T-helper 1 cell treated with Interleukin-12 subunit alpha and Interleukin-12 subunit beta and Interleukin-4 antibody, amounts not matched to agents 30 ng/mL and 1 ng/mL, for 36 hours (primary cell): ENCODE measurements around the gene LYPD8. TPM values are rescaled to one million over a fixed set of nuclear protein-coding genes. Genes with fewer than 3 reads are reported as not detected.

Experiments
- intact Hi-C: fragments of 100-400 bp; cut with micrococcal nuclease; formaldehyde crosslinking; loops from one replicate; pipeline ENCODE4 v1.15.1; 2024
- total RNA-seq: library from RNA; stranded (reverse); gene quantifications from 2 replicates; pipeline ENCODE4 v1.2.3, GENCODE V29; 2022

LYPD8 gene
- total RNA-seq, 1 donor from 2014 or later = not detected

DNA sequence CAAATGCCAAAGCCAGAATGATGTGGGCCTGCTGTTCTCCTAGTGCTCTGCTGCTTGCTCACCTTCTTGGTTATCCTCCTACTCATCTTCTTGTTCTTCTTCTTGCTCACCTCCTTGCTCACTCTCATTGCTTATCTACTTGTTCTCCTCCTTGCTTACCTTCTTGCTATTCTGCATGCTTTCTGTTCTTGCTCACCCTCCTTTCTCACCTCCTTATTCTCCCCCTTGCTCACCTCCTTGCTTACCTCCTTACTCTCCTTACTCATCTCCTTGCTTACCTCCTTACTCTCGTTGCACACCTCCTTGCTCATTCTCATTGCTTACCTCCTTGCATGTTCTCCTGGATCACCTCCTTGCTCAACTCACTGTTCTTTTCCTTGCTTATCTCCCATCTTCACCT lies 52.8 kb downstream of the LYPD8 start, which contains the start of gene OR14I1:
OR14I1 (minus strand) TSS at position 53 of the 400 bp plus-strand sequence.
- intact Hi-C loops = no loop called here

DNA sequence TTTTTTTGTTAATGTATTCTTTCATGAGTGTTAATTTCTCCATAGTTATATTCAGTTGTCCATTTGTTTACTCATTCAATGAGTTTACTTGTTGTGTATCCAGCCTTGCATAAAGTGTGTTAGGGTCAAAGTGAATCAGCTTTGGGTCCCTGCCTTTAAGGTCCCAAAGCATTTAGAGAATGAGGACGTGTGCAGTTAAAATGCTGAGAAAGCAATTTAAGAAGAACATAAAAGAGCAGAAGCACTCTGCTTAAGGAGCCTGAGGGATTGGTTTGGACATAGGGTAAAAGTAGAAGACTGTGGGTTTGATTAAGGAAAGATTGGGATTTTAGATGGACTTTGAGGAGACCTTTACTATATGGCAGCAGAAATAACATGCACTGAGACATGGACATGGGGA lies 56.5 kb downstream of the LYPD8 start:
- intact Hi-C loops = no loop called here

DNA sequence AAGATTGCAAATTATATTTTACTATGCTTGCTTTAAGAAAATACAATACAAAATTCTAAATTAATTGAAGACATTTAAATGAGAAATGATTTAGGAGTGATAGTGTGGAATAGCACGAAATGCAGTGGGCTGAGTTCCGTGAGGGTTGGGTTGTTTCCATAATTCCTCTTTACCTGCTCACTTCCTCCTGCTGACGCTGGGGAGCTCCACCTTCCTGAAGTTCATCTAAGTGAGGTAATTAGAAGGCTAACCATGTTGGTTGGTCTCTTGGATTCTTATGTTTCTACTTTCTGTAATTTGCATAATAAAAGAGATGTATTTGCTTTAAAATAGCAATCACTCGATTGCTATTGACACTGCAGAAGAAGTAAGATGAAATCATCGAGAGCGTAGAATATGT lies 57.7 kb downstream of the LYPD8 start:
- intact Hi-C loops = no loop called here

DNA sequence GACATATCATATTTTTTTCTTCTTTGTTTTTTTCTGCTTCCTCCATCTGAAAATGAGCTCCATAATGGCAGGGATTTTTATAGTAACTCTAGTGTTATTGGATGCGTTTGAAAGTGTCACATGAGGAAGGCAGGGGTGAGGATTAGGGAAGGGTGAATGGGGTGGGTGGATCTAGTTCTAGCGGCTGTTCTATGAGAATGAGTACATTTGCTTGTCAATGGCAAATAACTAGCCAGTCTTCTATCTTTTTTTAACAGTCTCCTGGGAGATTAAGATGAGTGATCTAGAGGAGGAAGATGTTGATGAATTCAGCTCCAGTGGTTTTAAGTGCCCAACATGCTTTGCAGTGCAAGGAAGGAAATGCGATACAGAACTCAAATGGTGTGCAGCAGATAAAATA lies 58.8 kb downstream of the LYPD8 start:
- intact Hi-C loops = no loop called here

DNA sequence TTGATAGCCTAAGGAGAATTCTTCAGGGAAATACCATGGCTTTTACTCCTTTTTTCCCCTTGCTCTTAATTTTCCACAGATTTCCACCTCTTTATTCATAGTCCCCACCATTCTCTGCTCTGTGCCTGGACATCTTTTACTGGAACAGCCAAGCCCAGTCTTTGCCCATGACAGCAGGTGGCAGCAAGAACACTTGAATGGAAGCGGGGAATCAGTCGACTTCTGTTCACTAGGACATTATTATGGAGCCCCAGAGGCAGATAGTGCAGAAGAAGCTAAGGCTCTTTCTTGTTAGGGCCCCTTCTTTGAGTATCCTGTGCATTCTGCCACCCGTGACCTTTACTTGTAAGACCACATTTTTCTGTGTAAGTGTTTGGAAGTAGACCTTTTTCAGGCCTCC lies 59.3 kb downstream of the LYPD8 start:
- intact Hi-C loops = no loop called here

DNA sequence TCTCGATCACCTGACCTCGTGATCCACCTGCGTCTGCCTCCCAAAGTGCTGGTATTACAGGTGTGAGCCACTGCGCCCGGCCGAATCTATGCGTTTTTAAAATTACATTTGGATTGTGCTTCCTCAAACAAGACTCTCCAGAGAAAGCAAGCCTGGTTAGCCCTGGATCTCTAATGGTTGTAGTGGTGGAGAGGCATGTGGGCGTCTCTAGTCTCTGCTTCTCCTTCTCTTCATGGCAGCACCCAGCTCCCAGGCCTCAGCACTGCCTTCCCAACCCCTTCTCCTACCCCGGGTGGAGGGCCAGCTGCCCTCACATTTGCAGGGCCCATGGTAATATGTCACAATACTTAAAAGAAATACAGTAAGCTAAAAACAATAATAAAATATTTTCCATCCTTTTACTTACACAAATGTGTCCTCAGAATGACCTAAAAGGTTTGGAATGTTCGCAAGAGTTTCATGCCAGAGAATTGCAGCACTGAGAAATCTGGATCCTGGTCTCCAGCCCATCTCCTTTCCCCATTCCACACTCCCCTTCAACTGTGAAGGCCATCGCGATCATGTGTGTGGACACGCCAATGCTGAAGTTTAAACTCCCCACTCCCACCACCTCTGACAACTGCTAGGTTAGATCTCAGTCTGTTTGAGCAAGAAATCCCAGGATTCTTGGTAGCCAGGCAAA lies 60.0 kb downstream of the LYPD8 start:
- intact Hi-C loops = no loop called here

DNA sequence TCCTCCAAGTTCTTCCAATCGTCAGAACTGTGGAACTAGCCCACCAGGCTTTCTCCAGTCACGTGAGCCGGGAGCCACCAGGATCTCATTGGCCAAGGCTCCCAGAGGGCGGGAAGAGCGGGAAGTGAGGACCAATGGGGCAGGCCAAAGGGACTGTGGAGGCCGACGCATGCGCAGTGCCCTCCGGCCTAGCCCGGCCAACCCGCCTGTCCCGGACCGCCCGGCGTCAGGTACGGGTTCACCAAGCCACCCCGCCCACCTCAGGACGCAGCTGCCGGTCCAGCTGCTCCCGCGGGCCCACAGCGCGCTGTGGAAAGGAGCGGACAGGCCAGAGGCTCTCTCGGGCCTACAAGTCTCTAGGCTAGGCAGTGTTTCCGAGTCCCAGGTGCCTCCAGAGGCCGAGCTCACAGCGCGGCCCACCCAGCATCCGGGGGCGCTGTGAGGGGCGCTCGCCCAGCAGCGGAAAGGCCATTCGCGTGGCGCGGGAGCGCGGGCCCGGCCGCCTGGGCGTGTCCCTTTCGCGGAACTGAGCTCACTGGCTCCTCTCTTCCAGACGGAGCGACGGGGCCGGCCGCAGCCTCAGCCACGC lies 63.9 kb downstream of the LYPD8 start:
- intact Hi-C loops = no loop called here

Other genes with a start within 250 kb of the LYPD8 start
- not detected in 2 replicates for gene OR2G6, start 247.7 kb downstream of the LYPD8 start, total RNA-seq
- gene OR2T29, start 193.0 kb downstream of the LYPD8 start, total RNA-seq = not detected in 2 replicates
- gene OR2T34, start 181.0 kb downstream of the LYPD8 start, total RNA-seq = not detected in 2 replicates
- not detected in 2 replicates for gene OR2T10, start 158.1 kb downstream of the LYPD8 start, total RNA-seq
- gene OR2T11, start 120.7 kb downstream of the LYPD8 start, total RNA-seq = not detected in 2 replicates
- not detected in 2 replicates for gene OR2T35, start 110.5 kb downstream of the LYPD8 start, total RNA-seq
- not detected in 2 replicates for gene OR2T27, start 100.2 kb downstream of the LYPD8 start, total RNA-seq
- not detected in 2 replicates for gene OR14I1, start 53.0 kb downstream of the LYPD8 start, total RNA-seq
- gene SH3BP5L, start 70.2 kb upstream of the LYPD8 start, total RNA-seq = 32.2 and 34.1 TPM in 2 replicates
- gene ZNF672, start 82.5 kb upstream of the LYPD8 start, total RNA-seq = 52.6 and 53.9 TPM in 2 replicates
- gene ZNF692, start 103.3 kb upstream of the LYPD8 start, total RNA-seq = 57.1 and 65.2 TPM in 2 replicates
- 5.7 and 6.5 TPM in 2 replicates for gene PGBD2, start 150.5 kb upstream of the LYPD8 start, total RNA-seq